Neural cell (in vitro differentiated cells): Measurements from ENCODE around the gene MYH1. TPM values are rescaled to one million over a fixed set of nuclear protein-coding genes. Genes with fewer than 3 reads are reported as not detected.

Source experiments
- H2AFZ ChIP-seq: fragments of 200-600, 300-800 bp; sonication (generic), shearing (Covaris generic); 2 replicates; pipeline ENCODE4 v1.6.0; 2014; ENCODE audit warnings: low read depth, mild to moderate bottlenecking, antibody characterized with exemption, low read length, moderate library complexity
- H3F3A ChIP-seq: fragments of 200-600 bp; shearing (Covaris generic); 2 replicates; pipeline ENCODE4 v1.6.1; 2016; ENCODE audit warnings: mild to moderate bottlenecking, moderate library complexity, mixed read lengths, antibody characterized with exemption, low read length; ENCODE audit not compliant: insufficient read depth, poor library complexity, severe bottlenecking
- H3K27ac ChIP-seq: fragments of 200-600, 300-800 bp; sonication (generic), shearing (Covaris generic); 2 replicates; pipeline ENCODE4 v1.5.1; 2014; ENCODE audit warnings: mild to moderate bottlenecking, low read length, moderate library complexity
- H3K27me3 ChIP-seq: fragments of 300-800, 200-600 bp; sonication (generic), shearing (Covaris generic); 2 replicates; pipeline ENCODE4 v1.6.0; 2014; ENCODE audit warnings: mild to moderate bottlenecking, low read depth, low read length, moderate library complexity; ENCODE audit not compliant: insufficient read depth
- H3K36me3 ChIP-seq: fragments of 300-800, 200-600 bp; sonication (generic), shearing (Covaris generic); 2 replicates; pipeline ENCODE4 v1.5.1; 2014; ENCODE audit warnings: mild to moderate bottlenecking, antibody characterized with exemption, low read length, moderate library complexity; ENCODE audit not compliant: insufficient read depth
- H3K4me2 ChIP-seq: fragments of 300-800, 200-600 bp; sonication (generic), shearing (Covaris generic); 2 replicates; pipeline ENCODE4 v1.6.0; 2014; ENCODE audit warnings: mild to moderate bottlenecking, low read length
- H3K4me3 ChIP-seq: fragments of 300-800, 200-600 bp; sonication (generic), shearing (Covaris generic); 2 replicates; pipeline ENCODE4 v1.5.1; 2014; ENCODE audit warnings: mild to moderate bottlenecking, low read length, moderate library complexity
- H3K79me2 ChIP-seq: fragments of 200-600 bp; shearing (Covaris generic); replicated peaks from 2 replicates; pipeline ENCODE4 v1.6.0; 2014; ENCODE audit warnings: mild to moderate bottlenecking, low read length, moderate library complexity; ENCODE audit not compliant: insufficient read depth
- H3K9ac ChIP-seq: fragments of 300-800, 200-600 bp; sonication (generic), shearing (Covaris generic); 2 replicates; pipeline ENCODE4 v1.6.1; 2016; ENCODE audit warnings: mild to moderate bottlenecking, low read length, mixed read lengths
- H3K9me2 ChIP-seq: fragments of 200-600 bp; shearing (Covaris generic); 2 replicates; pipeline ENCODE4 v1.6.1; 2016; ENCODE audit warnings: mild to moderate bottlenecking, low read length, mixed read lengths; ENCODE audit not compliant: insufficient read depth
- H3K9me3 ChIP-seq: fragments of 200-600, 300-800 bp; sonication (generic), shearing (Covaris generic); 2 replicates; pipeline ENCODE4 v1.6.1; 2016; ENCODE audit warnings: mild to moderate bottlenecking, mixed run types, low read length, moderate library complexity, mixed read lengths
- H4K20me1 ChIP-seq: fragments of 200-600 bp; shearing (Covaris generic); 2 replicates; pipeline ENCODE4 v1.6.1; 2016; ENCODE audit warnings: mild to moderate bottlenecking, mixed run types; ENCODE audit not compliant: insufficient read depth
- CTCF ChIP-seq: fragments of 450-650 bp; IDR thresholded peaks from 2 replicates; pipeline ENCODE4 v1.5.1; 2014; ENCODE audit warnings: antibody characterized with exemption, mild to moderate bottlenecking, moderate library complexity; ENCODE audit not compliant: poor library complexity, severe bottlenecking
- EP300 ChIP-seq: fragments of 450-650 bp; conservative IDR thresholded peaks from 2 replicates; pipeline ENCODE4 v1.6.1; 2014; ENCODE audit warnings: antibody characterized with exemption, mild to moderate bottlenecking, moderate library complexity; ENCODE audit not compliant: poor library complexity, severe bottlenecking
- EZH2 ChIP-seq: fragments of 200-600, 300-800 bp; shearing (Covaris generic), sonication (generic); IDR thresholded peaks from 2 replicates; pipeline ENCODE4 v1.6.1; 2014; ENCODE audit warnings: antibody characterized with exemption, low read length, borderline replicate concordance, mild to moderate bottlenecking; ENCODE audit not compliant: insufficient read depth, poor library complexity, severe bottlenecking
- MXI1 ChIP-seq: fragments of 450-650 bp; conservative IDR thresholded peaks from 2 replicates; pipeline ENCODE4 v1.6.1; 2014; ENCODE audit warnings: antibody characterized with exemption, mild to moderate bottlenecking; ENCODE audit not compliant: poor library complexity, severe bottlenecking
- POLR2AphosphoS5 ChIP-seq: IDR thresholded peaks from 2 replicates; pipeline ENCODE4 v1.6.1; 2012
- RAD21 ChIP-seq: fragments of 450-650 bp; conservative IDR thresholded peaks from 2 replicates; pipeline ENCODE4 v1.6.1; 2014; ENCODE audit warnings: antibody characterized with exemption, mild to moderate bottlenecking, moderate library complexity
- SMC3 ChIP-seq: fragments of 450-650 bp; conservative IDR thresholded peaks from 2 replicates; pipeline ENCODE4 v1.6.1; 2014; ENCODE audit warnings: antibody characterized with exemption, mild to moderate bottlenecking, moderate library complexity; ENCODE audit not compliant: poor library complexity
- TAF1 ChIP-seq: IDR thresholded peaks from 2 replicates; pipeline ENCODE4 v1.6.1; 2012; ENCODE audit warnings: low read depth
- polyA plus RNA-seq: library from polyadenylated mRNA; depleted of rRNA; stranded (reverse); fragments of >200 nt; gene quantifications from 2 replicates; pipeline ENCODE4 v1.2.3, GENCODE V29; 2014
- TF ChIP-seq, protein P1 (sequence below): IDR thresholded peaks from 2 replicates; pipeline ENCODE4 v1.6.1; 2012; ENCODE audit warnings: borderline replicate concordance

Gene MYH1
- polyA plus RNA-seq, 1 donor from 2014 or later: not detected

DNA sequence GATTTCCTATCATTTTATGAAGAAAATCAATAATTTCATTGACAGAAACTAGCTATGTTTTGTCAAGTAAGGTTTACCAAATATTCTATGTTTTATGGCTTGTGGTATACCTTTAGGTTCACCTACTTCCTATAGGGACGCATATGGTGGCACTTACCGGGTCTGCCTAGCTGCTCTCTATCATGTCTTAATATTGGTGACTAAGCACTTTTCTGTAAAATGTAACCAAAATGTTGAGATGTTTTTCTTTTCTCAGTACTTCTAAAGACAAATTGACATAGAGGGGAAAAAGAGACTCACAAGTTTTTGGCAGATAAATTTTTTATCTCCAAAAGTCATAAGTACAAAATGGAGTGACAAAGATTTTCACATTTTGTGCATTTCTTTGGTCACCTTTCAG lies 26.3 kb downstream of the MYH1 start:
- Histone ChIP-seq H2AFZ (no peak overlapping the region), H3K9me2 (no peaks in the 10 kb centered on the region), H3K36me3 (no peaks in the 10 kb centered on the region), H3K4me3 (no peak overlapping the region), H3K9me3 (peaks cover 3% of the 10 kb centered on the region), H3K79me2 (no peaks in the 10 kb centered on the region), H3K9ac (no peak overlapping the region), H3K27me3 (no peaks in the 10 kb centered on the region), H3F3A (no peaks in the 10 kb centered on the region), H3K4me2 (no peak overlapping the region), H3K27ac (no peak overlapping the region), H4K20me1 (no peaks in the 10 kb centered on the region)
- no peak for TF ChIP-seq EZH2
- TF ChIP-seq, protein P1, sequence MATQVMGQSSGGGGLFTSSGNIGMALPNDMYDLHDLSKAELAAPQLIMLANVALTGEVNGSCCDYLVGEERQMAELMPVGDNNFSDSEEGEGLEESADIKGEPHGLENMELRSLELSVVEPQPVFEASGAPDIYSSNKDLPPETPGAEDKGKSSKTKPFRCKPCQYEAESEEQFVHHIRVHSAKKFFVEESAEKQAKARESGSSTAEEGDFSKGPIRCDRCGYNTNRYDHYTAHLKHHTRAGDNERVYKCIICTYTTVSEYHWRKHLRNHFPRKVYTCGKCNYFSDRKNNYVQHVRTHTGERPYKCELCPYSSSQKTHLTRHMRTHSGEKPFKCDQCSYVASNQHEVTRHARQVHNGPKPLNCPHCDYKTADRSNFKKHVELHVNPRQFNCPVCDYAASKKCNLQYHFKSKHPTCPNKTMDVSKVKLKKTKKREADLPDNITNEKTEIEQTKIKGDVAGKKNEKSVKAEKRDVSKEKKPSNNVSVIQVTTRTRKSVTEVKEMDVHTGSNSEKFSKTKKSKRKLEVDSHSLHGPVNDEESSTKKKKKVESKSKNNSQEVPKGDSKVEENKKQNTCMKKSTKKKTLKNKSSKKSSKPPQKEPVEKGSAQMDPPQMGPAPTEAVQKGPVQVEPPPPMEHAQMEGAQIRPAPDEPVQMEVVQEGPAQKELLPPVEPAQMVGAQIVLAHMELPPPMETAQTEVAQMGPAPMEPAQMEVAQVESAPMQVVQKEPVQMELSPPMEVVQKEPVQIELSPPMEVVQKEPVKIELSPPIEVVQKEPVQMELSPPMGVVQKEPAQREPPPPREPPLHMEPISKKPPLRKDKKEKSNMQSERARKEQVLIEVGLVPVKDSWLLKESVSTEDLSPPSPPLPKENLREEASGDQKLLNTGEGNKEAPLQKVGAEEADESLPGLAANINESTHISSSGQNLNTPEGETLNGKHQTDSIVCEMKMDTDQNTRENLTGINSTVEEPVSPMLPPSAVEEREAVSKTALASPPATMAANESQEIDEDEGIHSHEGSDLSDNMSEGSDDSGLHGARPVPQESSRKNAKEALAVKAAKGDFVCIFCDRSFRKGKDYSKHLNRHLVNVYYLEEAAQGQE: no peak
- no peak for TF ChIP-seq POLR2AphosphoS5
- no peak for TF ChIP-seq SMC3
- TF ChIP-seq TAF1: no peak
- TF ChIP-seq RAD21: no peak
- TF ChIP-seq EP300: no peak
- no peak for TF ChIP-seq MXI1
- TF ChIP-seq CTCF: no peak

DNA sequence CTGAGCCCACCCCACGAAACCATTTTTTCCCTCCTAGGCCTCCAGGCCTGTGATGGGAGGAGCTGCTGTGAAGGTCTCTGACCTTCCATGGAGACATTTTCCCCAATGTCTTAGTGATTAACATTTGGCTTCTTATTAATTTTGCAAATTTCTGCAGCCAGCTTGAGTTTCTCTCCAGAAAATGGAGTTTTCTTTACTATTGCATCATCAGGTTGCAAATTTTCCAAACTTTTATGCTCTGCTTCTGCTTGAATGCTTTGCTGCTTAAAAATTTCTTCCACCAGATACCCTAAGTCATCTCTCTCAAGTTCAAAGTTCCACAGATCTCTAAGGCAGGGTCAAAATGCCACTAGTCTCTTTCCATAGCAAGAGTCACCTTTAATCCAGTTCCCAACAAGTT lies 36.1 kb downstream of the MYH1 start:
- Histone ChIP-seq H3K27me3 (no peaks in the 10 kb centered on the region), H3F3A (no peaks in the 10 kb centered on the region), H3K79me2 (no peaks in the 10 kb centered on the region), H4K20me1 (no peaks in the 10 kb centered on the region), H3K9me3 (no peaks in the 10 kb centered on the region), H3K9ac (no peak overlapping the region), H3K27ac (no peak overlapping the region), H3K9me2 (no peaks in the 10 kb centered on the region), H3K36me3 (no peaks in the 10 kb centered on the region), H2AFZ (no peak overlapping the region), H3K4me2 (no peak overlapping the region), H3K4me3 (no peak overlapping the region)
- TF ChIP-seq EP300 (no peak), MXI1 (no peak), EZH2 (no peak), TAF1 (no peak), POLR2AphosphoS5 (no peak), RAD21 (no peak), SMC3 (no peak), CTCF (no peak)
- TF ChIP-seq, protein P1: no peak
